Measurements from ENCODE around the gene SCNN1G. TPM values are rescaled to one million over a fixed set of nuclear protein-coding genes. Genes with fewer than 3 reads are reported as not detected.

SCNN1G gene
- total and polyA plus RNA-seq, 2 of the 13 experiments (the other 11 are each of a cell fraction or from before 2014, with no cell fraction given), result not detected

DNA sequence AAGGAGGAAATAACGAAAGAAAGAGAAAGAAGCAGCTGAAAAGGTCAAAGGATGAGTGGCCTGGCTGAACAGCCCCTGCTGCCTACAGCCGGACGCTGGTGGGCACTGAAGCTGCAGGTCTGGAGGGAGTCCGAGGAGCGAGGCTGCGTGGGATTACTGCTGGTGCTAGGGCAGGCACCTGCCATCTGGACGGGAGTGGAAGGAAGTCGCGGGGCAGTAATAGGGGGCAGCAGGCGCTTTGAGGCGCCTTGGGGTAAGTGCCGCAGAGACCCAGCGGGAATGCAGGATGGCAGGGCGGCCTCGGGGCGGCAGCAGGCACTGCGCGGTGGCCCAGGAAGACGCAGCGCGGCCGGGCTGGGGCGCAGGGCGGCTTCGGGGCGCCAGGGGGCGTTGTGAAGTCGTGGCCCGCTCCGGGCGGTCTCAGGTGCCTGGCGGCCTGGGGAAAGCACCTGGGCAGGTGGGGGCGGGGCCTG is 303 bp upstream of the SCNN1G start (continued):
- TF ChIP-seq, protein P1, sequence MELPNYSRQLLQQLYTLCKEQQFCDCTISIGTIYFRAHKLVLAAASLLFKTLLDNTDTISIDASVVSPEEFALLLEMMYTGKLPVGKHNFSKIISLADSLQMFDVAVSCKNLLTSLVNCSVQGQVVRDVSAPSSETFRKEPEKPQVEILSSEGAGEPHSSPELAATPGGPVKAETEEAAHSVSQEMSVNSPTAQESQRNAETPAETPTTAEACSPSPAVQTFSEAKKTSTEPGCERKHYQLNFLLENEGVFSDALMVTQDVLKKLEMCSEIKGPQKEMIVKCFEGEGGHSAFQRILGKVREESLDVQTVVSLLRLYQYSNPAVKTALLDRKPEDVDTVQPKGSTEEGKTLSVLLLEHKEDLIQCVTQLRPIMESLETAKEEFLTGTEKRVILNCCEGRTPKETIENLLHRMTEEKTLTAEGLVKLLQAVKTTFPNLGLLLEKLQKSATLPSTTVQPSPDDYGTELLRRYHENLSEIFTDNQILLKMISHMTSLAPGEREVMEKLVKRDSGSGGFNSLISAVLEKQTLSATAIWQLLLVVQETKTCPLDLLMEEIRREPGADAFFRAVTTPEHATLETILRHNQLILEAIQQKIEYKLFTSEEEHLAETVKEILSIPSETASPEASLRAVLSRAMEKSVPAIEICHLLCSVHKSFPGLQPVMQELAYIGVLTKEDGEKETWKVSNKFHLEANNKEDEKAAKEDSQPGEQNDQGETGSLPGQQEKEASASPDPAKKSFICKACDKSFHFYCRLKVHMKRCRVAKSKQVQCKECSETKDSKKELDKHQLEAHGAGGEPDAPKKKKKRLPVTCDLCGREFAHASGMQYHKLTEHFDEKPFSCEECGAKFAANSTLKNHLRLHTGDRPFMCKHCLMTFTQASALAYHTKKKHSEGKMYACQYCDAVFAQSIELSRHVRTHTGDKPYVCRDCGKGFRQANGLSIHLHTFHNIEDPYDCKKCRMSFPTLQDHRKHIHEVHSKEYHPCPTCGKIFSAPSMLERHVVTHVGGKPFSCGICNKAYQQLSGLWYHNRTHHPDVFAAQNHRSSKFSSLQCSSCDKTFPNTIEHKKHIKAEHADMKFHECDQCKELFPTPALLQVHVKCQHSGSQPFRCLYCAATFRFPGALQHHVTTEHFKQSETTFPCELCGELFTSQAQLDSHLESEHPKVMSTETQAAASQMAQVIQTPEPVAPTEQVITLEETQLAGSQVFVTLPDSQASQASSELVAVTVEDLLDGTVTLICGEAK (IDR thresholded peaks at IDR 0.05), result no peak
- TF ChIP-seq, protein P1 (CRISPR knock-in tag; IDR thresholded peaks at IDR 0.05), result no peak
- TF ChIP-seq, protein P2, sequence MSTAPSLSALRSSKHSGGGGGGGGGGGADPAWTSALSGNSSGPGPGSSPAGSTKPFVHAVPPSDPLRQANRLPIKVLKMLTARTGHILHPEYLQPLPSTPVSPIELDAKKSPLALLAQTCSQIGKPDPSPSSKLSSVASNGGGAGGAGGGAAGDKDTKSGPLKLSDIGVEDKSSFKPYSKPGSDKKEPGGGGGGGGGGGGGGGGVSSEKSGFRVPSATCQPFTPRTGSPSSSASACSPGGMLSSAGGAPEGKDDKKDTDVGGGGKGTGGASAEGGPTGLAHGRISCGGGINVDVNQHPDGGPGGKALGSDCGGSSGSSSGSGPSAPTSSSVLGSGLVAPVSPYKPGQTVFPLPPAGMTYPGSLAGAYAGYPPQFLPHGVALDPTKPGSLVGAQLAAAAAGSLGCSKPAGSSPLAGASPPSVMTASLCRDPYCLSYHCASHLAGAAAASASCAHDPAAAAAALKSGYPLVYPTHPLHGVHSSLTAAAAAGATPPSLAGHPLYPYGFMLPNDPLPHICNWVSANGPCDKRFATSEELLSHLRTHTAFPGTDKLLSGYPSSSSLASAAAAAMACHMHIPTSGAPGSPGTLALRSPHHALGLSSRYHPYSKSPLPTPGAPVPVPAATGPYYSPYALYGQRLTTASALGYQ (CRISPR knock-in tag; IDR thresholded peaks at IDR 0.05), result no peak
- TF ChIP-seq ZNF577 (CRISPR knock-in tag; IDR thresholded peaks at IDR 0.05; ENCODE audit: borderline replicate concordance, low read depth), result no peak
- no peak for TF ChIP-seq ZNF776 (CRISPR knock-in tag; IDR thresholded peaks at IDR 0.05)
- TF ChIP-seq NFRKB (IDR thresholded peaks at IDR 0.05), result no peak
- 0 out of 2 replicates have a peak, but pooled peaks have one; percentile 37 for TF ChIP-seq ZNF567 (CRISPR knock-in tag; IDR thresholded peaks at IDR 0.05; ENCODE audit: borderline replicate concordance)
- no peak for TF ChIP-seq HMGA1 (CRISPR knock-in tag; conservative IDR thresholded peaks at IDR 0.05)
- TF ChIP-seq, protein P3, sequence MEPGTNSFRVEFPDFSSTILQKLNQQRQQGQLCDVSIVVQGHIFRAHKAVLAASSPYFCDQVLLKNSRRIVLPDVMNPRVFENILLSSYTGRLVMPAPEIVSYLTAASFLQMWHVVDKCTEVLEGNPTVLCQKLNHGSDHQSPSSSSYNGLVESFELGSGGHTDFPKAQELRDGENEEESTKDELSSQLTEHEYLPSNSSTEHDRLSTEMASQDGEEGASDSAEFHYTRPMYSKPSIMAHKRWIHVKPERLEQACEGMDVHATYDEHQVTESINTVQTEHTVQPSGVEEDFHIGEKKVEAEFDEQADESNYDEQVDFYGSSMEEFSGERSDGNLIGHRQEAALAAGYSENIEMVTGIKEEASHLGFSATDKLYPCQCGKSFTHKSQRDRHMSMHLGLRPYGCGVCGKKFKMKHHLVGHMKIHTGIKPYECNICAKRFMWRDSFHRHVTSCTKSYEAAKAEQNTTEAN (CRISPR knock-in tag; conservative IDR thresholded peaks at IDR 0.05), result no peak
- peak; percentile 87 for TF ChIP-seq YY1 (IDR thresholded peaks at IDR 0.05; ENCODE audit: insufficient read depth, insufficient replicate concordance, low read depth, low read length)
- TF ChIP-seq PRPF4 (IDR thresholded peaks at IDR 0.05; ENCODE audit: low read depth, low read length, poor library complexity, severe bottlenecking), result no peak
- TF ChIP-seq, protein P4, sequence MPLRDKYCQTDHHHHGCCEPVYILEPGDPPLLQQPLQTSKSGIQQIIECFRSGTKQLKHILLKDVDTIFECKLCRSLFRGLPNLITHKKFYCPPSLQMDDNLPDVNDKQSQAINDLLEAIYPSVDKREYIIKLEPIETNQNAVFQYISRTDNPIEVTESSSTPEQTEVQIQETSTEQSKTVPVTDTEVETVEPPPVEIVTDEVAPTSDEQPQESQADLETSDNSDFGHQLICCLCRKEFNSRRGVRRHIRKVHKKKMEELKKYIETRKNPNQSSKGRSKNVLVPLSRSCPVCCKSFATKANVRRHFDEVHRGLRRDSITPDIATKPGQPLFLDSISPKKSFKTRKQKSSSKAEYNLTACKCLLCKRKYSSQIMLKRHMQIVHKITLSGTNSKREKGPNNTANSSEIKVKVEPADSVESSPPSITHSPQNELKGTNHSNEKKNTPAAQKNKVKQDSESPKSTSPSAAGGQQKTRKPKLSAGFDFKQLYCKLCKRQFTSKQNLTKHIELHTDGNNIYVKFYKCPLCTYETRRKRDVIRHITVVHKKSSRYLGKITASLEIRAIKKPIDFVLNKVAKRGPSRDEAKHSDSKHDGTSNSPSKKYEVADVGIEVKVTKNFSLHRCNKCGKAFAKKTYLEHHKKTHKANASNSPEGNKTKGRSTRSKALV (CRISPR knock-in tag; IDR thresholded peaks at IDR 0.05), result peak; percentile 68; the same call in 1 of the 2 replicates
- peak; percentile 31; the same call in 1 of the 2 replicates for TF ChIP-seq ZNF83 (CRISPR knock-in tag; IDR thresholded peaks at IDR 0.05; ENCODE audit: borderline replicate concordance)

Measured in HepG2 (cell line).